Right ventricle myocardium inferior (tissue), 1 donor: ENCODE data around the gene GOLGA6L7. TPM values are rescaled to one million over a fixed set of nuclear protein-coding genes. Genes with fewer than 3 reads are reported as not detected.
"Not testable (repeated sequence)": the region's sequence is repeated elsewhere in the genome, so short reads cannot be mapped to it uniquely, and the experiment has no call there.

Experiments
- ATAC-seq: fragments of 200-7000 bp; cut with Tn5 transposase; one replicate; pipeline ENCODE4 v1.9.1; 2020; ENCODE audit warnings: mild to moderate bottlenecking, moderate library complexity
- DNase-seq: peaks from one replicate; pipeline ENCODE4 v3.0.0; 2021; ENCODE audit errors: missing footprints
- intact Hi-C: fragments of 100-400 bp; cut with DNase I; formaldehyde crosslinking; loops from one replicate; pipeline ENCODE4 v1.11.0; 2022
- long read RNA-seq: library from polyadenylated mRNA; unstranded; transcript quantifications from one replicate; pipeline ENCODE4 v2.0.0, GENCODE V29; 2021
- total RNA-seq: library from RNA; stranded (reverse); fragmentation: NEBNext Ultra II Directional; extraction: Animal tissue kit (Norgen Biotek cat#: 25700); gene quantifications from one replicate; pipeline ENCODE4 v1.2.1, GENCODE V29; 2021
- donor health status: DM: no; HTN: yes; CAD: no; lungs with severe emphysema.

Gene GOLGA6L7, protein sequence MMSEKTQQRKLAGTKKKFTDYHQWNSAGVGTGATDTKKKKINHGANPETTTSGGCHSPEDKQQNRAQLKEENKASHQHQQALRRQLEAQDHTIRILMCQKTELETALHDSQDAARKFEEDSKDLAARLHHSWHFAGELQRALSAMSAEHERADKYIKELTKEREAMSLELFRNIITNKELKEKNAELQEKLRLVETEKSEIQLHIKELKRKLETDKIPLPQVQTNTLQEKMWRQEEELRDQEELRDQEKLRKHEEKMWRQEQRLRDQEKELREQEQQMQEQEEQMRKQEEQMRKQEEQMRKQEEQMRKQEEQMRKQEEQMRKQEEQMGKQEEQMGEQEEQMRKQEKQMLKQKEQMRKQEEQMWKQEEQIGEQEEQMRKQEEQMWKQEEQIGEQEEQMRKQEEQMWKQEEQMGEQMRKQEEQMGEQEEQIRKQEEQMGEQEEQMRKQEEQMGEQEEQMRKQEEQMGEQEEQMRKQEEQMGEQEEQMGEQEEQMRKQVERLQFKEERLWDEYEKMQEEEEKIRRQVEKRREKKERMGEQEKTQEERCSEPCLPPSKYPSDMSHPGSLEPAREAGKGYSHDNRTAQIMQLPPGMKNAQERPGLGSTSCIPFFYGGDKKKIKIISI
- total RNA-seq = not detected
- long read RNA-seq = 0 reads

DNA sequence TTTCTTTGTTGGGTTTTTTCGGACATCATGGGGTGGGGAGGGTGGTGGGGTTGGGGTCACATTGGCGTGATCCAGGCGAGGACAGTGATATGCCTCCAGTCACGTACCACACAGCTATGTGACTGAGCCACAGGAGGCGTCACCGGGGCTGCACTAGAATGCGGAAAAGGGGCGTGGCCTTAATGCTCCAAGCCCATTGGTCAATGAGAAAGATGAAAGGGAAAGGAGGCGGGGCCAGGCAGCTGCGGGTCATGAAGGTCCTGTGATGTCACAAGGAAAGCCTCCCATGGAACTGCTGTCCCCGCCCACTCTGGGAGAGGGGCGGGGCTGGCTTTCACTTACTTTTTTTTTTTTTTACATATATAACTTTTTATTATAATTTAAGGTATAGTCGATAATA lies at the start of gene GOLGA6L7:
Gene GOLGA6L7, minus strand, starts transcription at position 124 of the 400 bp plus-strand sequence. Its CDS starts 95 bp downstream, at position 29.
- intact Hi-C loops, DNase-seq, ATAC-seq: not testable (repeated sequence)

DNA sequence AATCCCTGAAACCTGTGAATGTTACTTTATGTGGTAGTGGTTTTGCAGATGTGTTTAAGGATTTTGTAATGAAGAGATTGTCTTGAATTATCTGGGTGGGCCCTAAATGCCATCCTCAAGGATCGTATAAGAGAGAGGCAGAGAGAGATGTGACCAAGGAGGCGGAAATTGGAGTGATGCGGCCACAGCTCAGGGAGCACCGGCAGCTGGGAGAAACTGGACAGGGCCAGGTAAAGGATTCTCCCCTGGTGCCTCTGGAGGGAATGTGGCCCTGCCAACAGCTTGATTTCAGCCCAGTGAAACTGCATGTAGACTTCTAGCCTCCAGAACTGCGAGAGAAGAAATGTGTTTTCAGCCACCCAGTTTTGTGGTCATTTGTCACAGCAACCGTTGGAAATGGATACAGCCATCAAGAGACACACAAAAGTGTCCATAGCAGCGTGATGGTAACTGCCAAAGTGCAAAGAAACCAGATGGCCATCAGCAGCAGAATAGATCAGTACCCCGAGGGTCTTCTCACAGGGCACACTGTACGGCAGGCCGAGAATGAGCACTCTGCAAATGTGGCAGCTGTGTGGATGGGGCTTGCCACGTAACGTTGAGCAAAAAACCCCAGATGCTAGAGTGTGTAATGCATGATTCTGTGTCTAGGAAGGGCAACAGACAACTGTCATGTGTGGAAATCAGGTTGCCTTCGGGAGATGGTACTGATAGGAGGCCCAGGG lies 49.6 kb upstream of the GOLGA6L7 start:
- ATAC-seq = no peak
- intact Hi-C loops = no loop called here
- no peak for DNase-seq

DNA sequence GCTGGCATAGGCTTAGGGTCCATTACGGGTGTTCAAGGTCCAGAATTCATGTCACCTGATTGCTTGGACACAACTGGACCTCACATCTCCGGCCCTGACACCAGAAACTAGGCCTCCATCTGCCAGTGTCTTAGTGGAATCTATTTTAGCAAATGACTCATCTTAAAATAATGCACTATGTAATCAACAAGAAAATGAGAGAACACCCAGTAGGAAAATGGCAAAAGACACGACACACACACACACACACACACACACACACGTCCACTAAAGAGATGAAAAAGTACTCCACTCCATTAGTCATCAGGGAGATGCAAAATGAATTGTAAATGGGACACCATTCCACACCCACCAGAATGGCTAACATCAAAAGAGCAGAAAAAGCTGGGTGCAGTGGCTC lies 48.5 kb upstream of the GOLGA6L7 start:
- DNase-seq (no peak), ATAC-seq (no peak)
- intact Hi-C loops = no loop called here

DNA sequence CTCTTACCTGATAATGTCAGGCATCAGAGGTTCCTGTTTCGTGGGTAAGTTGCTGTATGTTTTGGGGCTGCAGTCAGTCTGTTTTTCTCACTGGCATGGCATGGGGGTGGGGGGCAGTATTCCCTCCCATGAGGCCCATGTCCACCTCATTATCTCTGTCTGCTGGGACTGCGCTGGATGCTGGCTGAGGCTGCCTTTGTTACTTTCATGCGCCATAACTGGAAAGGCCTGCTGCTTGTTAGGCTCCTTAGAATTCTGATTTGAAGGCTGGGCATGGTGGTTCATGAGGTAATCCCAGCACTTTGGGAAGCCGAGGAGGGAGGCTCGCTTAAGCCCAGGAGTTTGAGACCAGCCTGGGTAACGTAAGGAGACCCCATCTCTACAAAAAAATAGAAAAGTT lies 47.1 kb upstream of the GOLGA6L7 start:
- ATAC-seq (no peak), DNase-seq (no peak)
- intact Hi-C loops = no loop called here

DNA sequence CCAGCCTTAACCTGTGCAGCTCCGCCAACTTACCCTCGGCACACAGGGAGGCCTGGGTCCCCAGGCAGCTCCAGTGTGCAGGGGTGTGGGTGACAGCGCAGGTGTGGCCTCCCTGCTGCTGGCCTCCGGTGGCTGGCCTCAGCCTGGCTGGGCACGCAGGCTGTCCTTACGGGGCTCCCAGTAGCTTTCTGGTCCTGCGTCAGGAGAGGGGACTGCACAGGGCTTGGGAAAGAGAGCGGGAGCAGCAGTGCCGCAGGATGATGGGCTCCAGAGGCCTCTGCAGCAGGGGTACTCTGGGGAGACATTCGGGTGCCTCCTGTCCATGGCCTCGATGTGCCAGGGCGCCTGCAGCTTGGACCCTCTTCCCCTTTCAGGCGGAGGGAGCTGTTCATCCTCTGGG lies 46.7 kb upstream of the GOLGA6L7 start:
- no peak for DNase-seq
- ATAC-seq = no peak
- intact Hi-C loops = no loop called here

DNA sequence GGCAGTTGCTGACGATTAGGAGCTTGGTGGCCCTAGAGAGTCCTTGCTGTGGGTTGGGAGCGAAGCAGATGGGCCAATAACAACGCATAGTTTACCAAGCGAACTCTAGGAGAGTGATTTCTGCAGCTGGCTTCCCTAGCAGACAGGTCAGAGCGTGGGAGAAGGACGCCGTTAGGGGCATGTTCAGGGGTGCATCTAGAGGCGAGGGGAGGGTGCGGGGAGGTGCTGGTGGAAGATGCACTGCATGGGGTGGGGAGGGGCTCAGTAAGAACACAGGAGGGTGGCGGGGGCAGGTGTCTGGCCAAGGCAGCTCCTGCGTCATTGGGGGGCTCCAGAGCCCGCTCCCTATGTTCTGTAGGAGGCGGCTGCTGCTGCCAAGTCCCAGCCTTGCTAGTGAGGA lies 46.2 kb upstream of the GOLGA6L7 start:
- ATAC-seq = no peak
- DNase-seq = no peak
- intact Hi-C loops = no loop called here

DNA sequence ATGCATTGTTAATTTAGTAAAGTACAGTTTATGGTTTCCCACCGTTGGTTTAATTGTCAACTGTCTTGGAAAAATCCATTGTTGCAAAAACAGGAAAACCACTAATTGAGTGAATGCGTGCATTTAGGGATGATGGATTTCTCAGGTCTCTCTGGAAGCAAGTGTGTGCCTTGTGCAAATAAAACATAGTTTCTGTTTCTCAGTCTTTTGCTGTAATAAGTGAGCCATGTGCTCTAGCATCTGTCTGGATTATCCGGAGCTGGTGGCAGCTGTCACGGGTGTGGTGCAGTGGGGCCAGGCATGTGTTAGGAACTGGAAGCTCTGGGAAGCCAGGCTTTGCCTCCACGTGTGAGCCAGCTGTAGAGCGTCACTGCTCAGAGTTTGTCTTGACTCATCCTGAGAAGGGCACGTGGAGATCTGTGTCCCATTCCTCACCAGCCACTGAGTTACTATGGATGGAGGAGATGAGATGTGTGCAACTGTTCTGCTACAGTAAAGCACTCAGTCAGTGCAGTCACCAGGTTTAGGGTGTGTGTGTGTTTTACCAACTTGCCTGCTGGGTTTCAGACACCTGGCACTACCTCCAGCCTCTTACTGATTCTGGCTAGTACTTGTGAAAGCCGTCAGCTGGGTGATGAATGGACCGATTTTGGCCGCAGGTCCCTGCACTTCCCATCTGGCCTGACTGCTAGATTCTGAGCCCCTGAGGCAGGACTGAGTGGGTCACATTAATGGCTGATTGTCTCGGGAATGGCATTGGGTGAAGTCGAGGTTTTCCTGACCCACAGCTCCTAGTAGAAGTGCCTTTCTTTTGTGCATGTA lies 44.6 kb upstream of the GOLGA6L7 start:
- ATAC-seq (no peak), DNase-seq (no peak)
- intact Hi-C loops = no loop called here

DNA sequence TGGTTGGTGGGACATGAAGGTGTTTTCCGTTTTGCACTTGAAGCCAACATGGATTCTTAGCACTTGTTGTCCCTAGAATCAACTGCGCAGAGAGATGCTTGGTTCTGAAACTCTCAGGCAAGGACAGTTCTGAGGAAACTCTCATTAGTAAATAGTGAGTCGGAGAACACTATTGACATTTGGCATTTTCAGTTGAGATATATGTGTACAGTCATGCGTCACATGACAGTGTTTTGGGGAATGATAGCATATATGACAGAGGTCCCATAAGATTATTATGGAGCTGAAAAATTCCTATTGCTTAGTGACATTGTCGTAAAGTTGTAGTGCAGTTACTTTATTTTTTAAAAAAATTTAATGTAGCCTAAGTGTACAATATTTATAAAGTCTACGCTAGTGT lies 43.1 kb upstream of the GOLGA6L7 start:
- intact Hi-C loops = no loop called here
- DNase-seq = no peak
- ATAC-seq = no peak

DNA sequence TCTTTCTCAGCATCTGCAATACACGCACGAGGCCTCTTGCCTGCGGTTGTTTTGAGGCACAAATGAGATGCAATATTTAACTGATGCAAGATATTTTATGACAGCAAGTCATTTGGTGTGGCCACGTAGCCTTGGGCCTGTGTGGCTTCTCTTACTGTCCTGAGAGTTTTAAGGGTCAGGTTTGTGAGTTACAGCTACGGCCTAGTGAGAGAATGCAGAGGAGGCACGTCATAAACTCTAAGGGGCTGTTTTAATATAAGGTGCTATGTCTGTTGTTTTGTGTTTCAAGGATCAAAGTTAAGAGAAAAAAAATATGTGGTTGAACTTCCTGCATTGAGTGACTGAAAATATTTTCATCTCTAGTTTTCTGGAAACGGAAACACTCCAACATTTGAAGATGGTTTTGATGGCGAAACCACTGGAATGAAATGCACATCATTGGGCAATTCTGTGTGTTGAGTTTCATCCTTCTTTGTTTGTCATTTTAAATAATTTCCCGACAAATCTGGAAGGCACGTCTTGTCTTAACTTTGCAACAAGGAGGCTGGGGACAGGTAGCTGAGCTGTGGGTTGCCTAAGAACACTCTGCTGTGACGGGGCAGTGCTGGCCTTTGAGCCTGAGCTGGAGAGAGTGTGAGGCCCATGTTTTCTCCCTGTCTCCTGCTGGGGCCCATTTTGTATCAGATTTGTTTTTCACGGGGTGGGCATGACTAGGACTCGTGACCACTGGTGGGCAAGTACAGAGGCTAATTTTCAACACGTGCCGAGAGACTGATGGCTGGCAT lies 42.5 kb upstream of the GOLGA6L7 start:
- DNase-seq (no peak), ATAC-seq (no peak)
- intact Hi-C loops = no loop called here

DNA sequence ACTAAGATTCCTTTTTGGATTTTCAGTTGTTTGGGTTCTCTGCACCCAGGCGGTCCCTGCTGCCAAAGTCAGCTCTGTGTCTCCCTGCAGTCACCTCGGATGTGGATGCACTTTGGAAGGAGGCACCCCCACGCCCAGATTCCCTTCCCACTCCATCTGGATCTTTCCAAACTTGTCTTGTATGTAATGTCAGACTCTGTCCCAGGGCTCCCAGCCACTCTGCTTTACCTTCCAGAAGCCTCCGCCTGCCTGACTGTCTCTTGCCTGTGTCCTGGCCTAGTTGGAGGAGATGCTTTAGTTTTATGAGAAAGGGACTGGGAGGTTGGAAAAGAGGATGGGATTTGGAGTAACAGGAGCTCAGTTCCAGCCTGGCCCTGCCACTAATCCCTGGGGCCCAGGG lies 41.8 kb upstream of the GOLGA6L7 start:
- DNase-seq, intact Hi-C loops, ATAC-seq: not testable (repeated sequence)

DNA sequence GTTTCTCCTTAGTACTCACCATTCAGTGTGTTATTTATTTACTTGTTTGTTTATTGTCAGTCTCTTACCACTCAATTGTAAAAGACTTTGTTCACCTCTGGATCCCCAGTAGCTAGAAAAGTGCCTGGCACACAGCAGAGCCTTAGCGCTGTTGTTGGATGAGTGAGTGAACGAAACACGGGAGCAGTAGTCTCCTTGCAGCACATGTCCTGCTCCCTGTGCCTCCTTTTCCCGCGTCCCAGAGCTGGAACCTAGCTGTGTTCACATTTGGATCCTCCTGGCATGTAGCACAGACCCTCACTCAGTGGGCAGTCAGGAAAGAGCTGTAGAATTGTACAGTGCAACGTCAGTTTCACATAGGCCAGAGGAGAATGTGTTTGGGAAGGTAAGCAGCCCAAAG lies 41.4 kb upstream of the GOLGA6L7 start:
- ATAC-seq, DNase-seq: not testable (repeated sequence)
- intact Hi-C loops = loop anchor here (10.0 kb wide), 1 partner anchor 215 kb away; no protein-coding TSS in a partner anchor

DNA sequence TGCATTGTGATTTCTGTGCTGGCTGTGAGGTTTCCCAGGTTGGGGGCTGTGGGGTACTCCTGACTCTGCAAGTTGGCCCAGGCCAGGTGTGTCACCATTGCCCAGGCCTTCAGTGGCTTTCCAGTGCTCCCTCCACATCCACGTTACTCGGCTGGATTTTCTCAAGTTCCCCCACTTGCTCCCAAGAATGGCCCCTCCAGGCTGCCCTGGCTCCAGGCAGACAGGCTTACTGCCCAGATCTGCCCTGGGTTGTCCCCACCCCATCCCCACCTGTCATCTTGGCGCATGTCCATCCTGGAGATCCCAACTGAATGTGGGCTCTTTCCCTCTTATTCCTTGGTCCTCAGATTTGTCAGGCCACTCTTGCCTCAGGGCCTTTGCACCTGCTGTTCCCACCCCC lies 40.9 kb upstream of the GOLGA6L7 start:
- ATAC-seq (no peak), DNase-seq (no peak)
- intact Hi-C loops = loop anchor here (10.0 kb wide), 1 partner anchor 215 kb away; no protein-coding TSS in a partner anchor

DNA sequence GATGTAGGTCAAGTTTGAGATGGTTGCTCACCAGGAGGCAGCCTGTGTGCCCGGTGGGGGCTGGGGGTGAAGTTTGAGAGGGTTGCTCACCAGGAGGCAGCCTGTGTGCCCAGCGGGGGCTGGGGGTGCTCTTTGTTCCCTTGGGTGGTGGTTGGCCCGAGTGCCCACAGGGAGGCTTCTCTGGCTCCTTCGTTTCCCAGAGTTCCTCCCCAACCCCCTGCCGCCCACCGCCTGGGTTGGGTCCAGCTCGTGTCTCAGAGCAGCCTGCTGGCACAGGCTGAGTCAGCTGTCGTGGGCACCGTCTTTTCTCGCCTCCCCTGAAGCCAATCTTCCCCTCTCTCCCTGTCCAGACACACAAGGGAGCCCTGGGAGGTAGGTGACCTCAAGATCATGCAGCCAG lies 40.5 kb upstream of the GOLGA6L7 start:
- ATAC-seq (no peak), DNase-seq (no peak)
- intact Hi-C loops = loop anchor here (10.0 kb wide), 1 partner anchor 216 kb away; no protein-coding TSS in a partner anchor

DNA sequence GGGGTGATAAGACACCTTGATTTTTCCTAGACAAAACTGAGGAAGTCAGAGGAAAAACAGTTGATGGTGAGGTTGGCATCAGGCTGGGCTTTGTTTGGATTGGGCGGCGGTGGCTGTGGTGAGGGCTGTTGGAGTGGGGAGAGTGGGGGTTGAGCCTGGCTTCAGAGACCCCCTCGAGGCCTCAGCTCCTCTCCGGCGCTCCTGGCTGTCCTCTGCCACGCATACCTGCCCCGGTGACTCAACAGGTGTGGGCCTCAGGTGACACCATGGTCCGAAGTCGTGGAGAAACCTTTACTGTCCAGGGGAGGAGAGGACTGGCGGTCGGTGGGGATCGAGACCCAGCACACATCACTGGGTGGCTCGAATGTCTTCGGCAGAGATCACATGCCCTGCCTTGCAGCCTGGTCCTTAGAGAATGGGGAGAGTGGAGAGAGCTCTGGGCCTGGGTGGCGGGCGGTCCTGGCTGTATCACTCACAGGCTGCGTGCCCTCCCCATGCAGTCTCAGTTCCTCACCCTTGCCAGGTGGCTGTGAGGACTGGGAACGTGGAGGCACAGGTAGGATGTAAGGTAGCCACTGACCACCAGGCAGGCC lies 40.0 kb upstream of the GOLGA6L7 start:
- DNase-seq (no peak), ATAC-seq (no peak)
- intact Hi-C loops = loop anchor here (10.0 kb wide), 1 partner anchor 216 kb away; no protein-coding TSS in a partner anchor

DNA sequence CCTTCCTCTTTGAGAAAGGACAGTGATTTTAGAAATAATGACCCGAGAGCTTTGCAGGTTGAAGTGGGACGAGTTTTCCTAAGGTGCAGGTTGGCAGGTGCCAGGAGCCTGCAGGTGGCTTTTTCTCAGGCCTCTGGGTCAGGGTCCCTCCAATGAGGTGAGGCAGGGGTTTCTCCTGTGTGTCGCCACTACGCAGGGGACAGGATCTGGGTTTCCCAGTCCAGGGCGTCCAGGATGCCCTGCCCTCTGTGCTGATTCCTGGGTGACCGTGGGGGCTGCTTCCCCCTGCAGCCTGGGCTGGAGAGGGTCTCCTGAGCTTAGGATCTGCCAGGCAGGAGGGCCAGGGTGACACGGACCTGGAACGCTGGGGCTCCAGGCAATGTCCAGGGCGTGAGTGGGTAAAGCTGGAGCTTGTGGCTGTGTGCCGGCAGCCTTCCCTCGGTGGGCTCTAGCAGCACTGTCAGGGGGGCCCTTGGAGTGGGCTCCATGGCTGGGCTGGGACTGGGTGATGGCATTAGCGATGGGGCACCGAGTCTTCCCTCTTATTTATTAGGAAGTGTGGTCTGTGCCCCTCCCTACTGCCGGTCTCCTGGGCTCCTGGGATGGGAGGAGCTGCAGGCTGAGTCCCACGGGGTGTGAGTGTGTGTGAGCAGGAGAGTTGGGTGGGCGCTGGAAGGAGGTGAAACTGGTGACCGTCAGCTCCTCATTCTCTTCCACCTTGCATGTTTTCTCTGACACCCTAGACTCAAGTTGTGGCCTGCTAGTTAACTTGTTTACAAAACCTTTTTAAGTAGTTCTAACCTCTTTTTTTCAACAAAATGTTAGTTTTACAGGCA lies 39.1 kb upstream of the GOLGA6L7 start:
- intact Hi-C loops = loop anchor here (10.0 kb wide), 1 partner anchor 217 kb away; no protein-coding TSS in a partner anchor
- DNase-seq (no peak), ATAC-seq (no peak)
